Keratinocyte (primary cell): ENCODE results near the gene TIMM22. TPM values are rescaled to one million over a fixed set of nuclear protein-coding genes. Genes with fewer than 3 reads are reported as not detected.

Source experiments
- DNase-seq: peaks from one replicate; pipeline ENCODE4 v3.0.0-alpha.2; 2011; ENCODE audit warnings: low read depth, missing footprints, low spot score
- FAIRE-seq: peaks from 2 replicates; lab custom pipeline; 2011; peaks lifted over from hg19 to GRCh38; lab: Jason Lieb, UNC
- H2AFZ ChIP-seq: 2 replicates; pipeline ENCODE4 v1.6.0; 2012; ENCODE audit warnings: low read length, control low read depth, inconsistent platforms; ENCODE audit not compliant: control insufficient read depth
- H3K27ac ChIP-seq: 2 replicates; pipeline ENCODE4 v1.5.1; 2011; ENCODE audit warnings: low read length; ENCODE audit not compliant: control insufficient read depth, insufficient read depth
- H3K27me3 ChIP-seq: 3 replicates; pipeline ENCODE4 v1.6.0; 2011; ENCODE audit warnings: low read length; ENCODE audit not compliant: control insufficient read depth, insufficient read depth; ENCODE audit errors: extremely low read depth
- H3K36me3 ChIP-seq, 2 experiments: 2 replicates in 1 of 2; 3 replicates in 1 of 2; pipeline ENCODE4 v1.5.1; 2011; ENCODE audit warnings: low read length in 2 of 2, mild to moderate bottlenecking in 1 of 2; ENCODE audit not compliant: control insufficient read depth in 2 of 2, insufficient read depth in 2 of 2; ENCODE audit errors: extremely low read depth in 1 of 2
- H3K4me1 ChIP-seq: 3 replicates; pipeline ENCODE4 v1.5.1; 2011; ENCODE audit warnings: low read length; ENCODE audit not compliant: control insufficient read depth, insufficient read depth; ENCODE audit errors: extremely low read depth
- H3K4me2 ChIP-seq: 3 replicates; pipeline ENCODE4 v1.6.0; 2011; ENCODE audit warnings: low read depth, low read length; ENCODE audit not compliant: control insufficient read depth, insufficient read depth; ENCODE audit errors: extremely low read depth
- H3K4me3 ChIP-seq, 3 experiments: fragments of 200-600 bp in 1 of 3; sonication (generic) in 1 of 3; 2 replicates in 2 of 3; 3 replicates in 1 of 3; pipeline ENCODE4 v1.5.1; 2011 to 2016; ENCODE audit warnings: low read length in 3 of 3, mild to moderate bottlenecking in 3 of 3, control low read depth in 2 of 3, inconsistent platforms in 1 of 3, low read depth in 1 of 3, mixed read lengths in 1 of 3, mixed run types in 1 of 3, moderate library complexity in 1 of 3; ENCODE audit not compliant: control insufficient read depth in 2 of 3, insufficient read depth in 2 of 3; ENCODE audit errors: extremely low read depth in 1 of 3
- H3K79me2 ChIP-seq: 2 replicates; pipeline ENCODE4 v1.6.0; 2012; ENCODE audit warnings: low read length; ENCODE audit not compliant: control insufficient read depth, insufficient read depth
- H3K9ac ChIP-seq: 3 replicates; pipeline ENCODE4 v1.6.0; 2011; ENCODE audit warnings: low read length; ENCODE audit not compliant: control insufficient read depth, insufficient read depth; ENCODE audit errors: extremely low read depth
- H3K9me1 ChIP-seq: 3 replicates; pipeline ENCODE4 v1.6.0; 2011; ENCODE audit warnings: low read length; ENCODE audit not compliant: control insufficient read depth, insufficient read depth; ENCODE audit errors: extremely low read depth
- H3K9me3 ChIP-seq: 2 replicates; pipeline ENCODE4 v1.5.1; 2012; ENCODE audit warnings: low read depth, low read length; ENCODE audit not compliant: control insufficient read depth
- H4K20me1 ChIP-seq: 3 replicates; pipeline ENCODE4 v1.6.0; 2011; ENCODE audit warnings: low read length; ENCODE audit not compliant: control insufficient read depth, insufficient read depth; ENCODE audit errors: extremely low read depth
- CTCF ChIP-seq, 3 experiments: IDR thresholded peaks in 1 of 3; conservative IDR thresholded peaks in 1 of 3; optimal IDR thresholded peaks in 1 of 3; 2 replicates in 2 of 3; 3 replicates in 1 of 3; pipeline versions ENCODE3 to v1.5.1; 2011; ENCODE audit warnings: low read length in 3 of 3, mild to moderate bottlenecking in 3 of 3, moderate library complexity in 2 of 3, control low read depth in 1 of 3, inconsistent platforms in 1 of 3; ENCODE audit not compliant: insufficient read depth in 2 of 3; ENCODE audit errors: extremely low read depth in 1 of 3
- EZH2 ChIP-seq: IDR thresholded peaks from one replicate; pipeline ENCODE4 v1.6.1; 2012; ENCODE audit warnings: inconsistent platforms, mild to moderate bottlenecking, low read length, moderate library complexity
- dilution Hi-C: fragments of 300-500 bp; cut with MboI; formaldehyde crosslinking; loops from one replicate; pipeline ENCODE4 v1.7.0; 2020; ENCODE audit warnings: low sequenced_read_pairs; ENCODE audit not compliant: extremely low pct_ligation_motif_present
- polyA plus RNA-seq, 5 experiments: library from polyadenylated mRNA; depleted of rRNA in 3 of 5; stranded (reverse) in 3 of 5; stranded (forward) in 1 of 5; unstranded in 1 of 5; fragments of >200 nt; gene quantifications; 1 replicate in 1 of 5; 2 replicates in 3 of 5; 3 replicates in 1 of 5; pipeline versions ENCODE4 v1.2.1 to v1.2.3, GENCODE V29; 2011 to 2012; ENCODE audit warnings: missing spikeins in 2 of 5, low read depth in 1 of 5, low replicate concordance in 1 of 5

Gene TIMM22
- polyA plus RNA-seq, 1 donor (not counting 4 experiments of a cell fraction or from before 2014, with no cell fraction given) = 14.4 TPM

- H3K9me3 ChIP-seq = no peaks in the 10 kb centered on the region
- peaks cover 7% of the 10 kb centered on the region for H3K9me1 ChIP-seq
- FAIRE-seq = no peak
- H3K4me2 ChIP-seq = no peak overlapping the region
- peaks cover 2% of the 10 kb centered on the region for H3K4me1 ChIP-seq
- no peak overlapping the region for H3K4me3 ChIP-seq
- H3K27ac ChIP-seq = no peak overlapping the region
- H3K9ac ChIP-seq = no peak overlapping the region
- peaks cover 6 to 14% of the 10 kb centered on the region in 2 experiments for H3K36me3 ChIP-seq
- peaks cover 16% of the 10 kb centered on the region for H4K20me1 ChIP-seq
- DNase-seq = no peak
- no peak overlapping the region for H2AFZ ChIP-seq
- dilution Hi-C loops = no loop called here
- no peaks in the 10 kb centered on the region for H3K27me3 ChIP-seq
- H3K79me2 ChIP-seq = peaks cover 94% of the 10 kb centered on the region
- TF ChIP-seq EZH2 (no peak), CTCF (optimal IDR thresholded peaks at IDR 0.05 in 1 of 3, IDR thresholded peaks at IDR 0.05 in 1 of 3, conservative IDR thresholded peaks at IDR 0.05 in 1 of 3; ENCODE audit: extremely low read depth in 1 of 3, insufficient read depth in 2 of 3, low read length in 3 of 3) (no peak)
Observed at GRCh38 chr17:962670-963069, 34.3 kb upstream of the TIMM22 start.

GRCh38 chr17:964876-965275 lies 32.1 kb upstream of the TIMM22 start:
- Histone ChIP-seq H3K9ac (no peak overlapping the region), H2AFZ (no peak overlapping the region), H4K20me1 (peaks cover 13% of the 10 kb centered on the region), H3K4me2 (no peak overlapping the region), H3K27me3 (no peaks in the 10 kb centered on the region), H3K27ac (no peak overlapping the region), H3K9me3 (no peaks in the 10 kb centered on the region), H3K79me2 (peaks cover 97% of the 10 kb centered on the region), H3K36me3 (peaks cover 10 to 14% of the 10 kb centered on the region in 2 experiments), H3K4me1 (peaks cover 2% of the 10 kb centered on the region), H3K9me1 (peaks cover 6% of the 10 kb centered on the region), H3K4me3 (no peak overlapping the region)
- no peak for DNase-seq
- no peak for TF ChIP-seq CTCF (optimal IDR thresholded peaks at IDR 0.05 in 1 of 3, IDR thresholded peaks at IDR 0.05 in 1 of 3, conservative IDR thresholded peaks at IDR 0.05 in 1 of 3; ENCODE audit: extremely low read depth in 1 of 3, insufficient read depth in 2 of 3, low read length in 3 of 3)
- dilution Hi-C loops = no loop called here
- FAIRE-seq = no peak
